C1 segment of cervical spinal cord (tissue), 14 donors: ENCODE data around the gene RXRG.

Experiments used
- DNase-seq, 14 donors: peaks; one replicate each; lab custom pipeline; 2025; lab: John Stamatoyannopoulos, UW

RXRG gene

GRCh38 chr1:165409657-165410358 is 35.1 kb downstream of the RXRG start:
- DNase-seq = peak in 1 of 14 donors; percentile 55

- DNase-seq = no peak
Observed at GRCh38 chr1:165408518-165408917, 36.4 kb downstream of the RXRG start.

GRCh38 chr1:165407398-165407797 is 37.5 kb downstream of the RXRG start:
- DNase-seq = no peak

- DNase-seq = peak in 6 of 14 donors; percentile 2 to 21 (median 12)
Observed at GRCh38 chr1:165403835-165404482, 41.0 kb downstream of the RXRG start.

GRCh38 chr1:165402517-165403111 is 42.3 kb downstream of the RXRG start:
- DNase-seq = no peak

- DNase-seq = no peak
Observed at GRCh38 chr1:165397944-165398343, 47.0 kb downstream of the RXRG start.

GRCh38 chr1:165395901-165396300 is 49.0 kb downstream of the RXRG start:
- no peak for DNase-seq

- DNase-seq = no peak
Observed at GRCh38 chr1:165395478-165395877, 49.4 kb downstream of the RXRG start.

- DNase-seq = peak in 12 of 14 donors; percentile 18 to 75 (median 50)
Observed at GRCh38 chr1:165392634-165393571, 52.0 kb downstream of the RXRG start.

GRCh38 chr1:165389609-165390008 is 55.3 kb downstream of the RXRG start:
- DNase-seq = no peak

GRCh38 chr1:165387961-165388360 is 57.0 kb downstream of the RXRG start:
- DNase-seq = no peak

- no peak for DNase-seq
Observed at GRCh38 chr1:165387505-165387904, 57.4 kb downstream of the RXRG start.

- peak in 8 of 14 donors; percentile 6 to 78 (median 33) for DNase-seq
Observed at GRCh38 chr1:165383599-165384405, 61.1 kb downstream of the RXRG start.

GRCh38 chr1:165383067-165383466 is 61.9 kb downstream of the RXRG start:
- DNase-seq = peak in 9 of 14 donors; percentile 25 to 80 (median 52)

GRCh38 chr1:165381745-165382505 is 63.0 kb downstream of the RXRG start:
- DNase-seq = no peak

- DNase-seq = no peak
Observed at GRCh38 chr1:165376811-165377311, 68.1 kb downstream of the RXRG start.

- DNase-seq = peak in 12 of 14 donors; percentile 34 to 88 (median 82)
Observed at GRCh38 chr1:165376041-165376810, 68.7 kb downstream of the RXRG start.

GRCh38 chr1:165375623-165376022 is 69.3 kb downstream of the RXRG start:
- no peak for DNase-seq
